A549 treated with RU486 at 1 μM for 4 hours (cell line): ENCODE measurements around the gene TNP2. TPM values are rescaled to one million over a fixed set of nuclear protein-coding genes. Genes with fewer than 3 reads are reported as not detected.

Experiments
- total RNA-seq: library from RNA; stranded (reverse); fragments of 200-300 nt; extraction: Qiagen RNA extraction; gene quantifications from 5 replicates; pipeline ENCODE4 v1.2.3, GENCODE V29; 2022; ENCODE audit warnings: low read depth

TNP2 gene
- total RNA-seq: not detected in 5 replicates

DNA sequence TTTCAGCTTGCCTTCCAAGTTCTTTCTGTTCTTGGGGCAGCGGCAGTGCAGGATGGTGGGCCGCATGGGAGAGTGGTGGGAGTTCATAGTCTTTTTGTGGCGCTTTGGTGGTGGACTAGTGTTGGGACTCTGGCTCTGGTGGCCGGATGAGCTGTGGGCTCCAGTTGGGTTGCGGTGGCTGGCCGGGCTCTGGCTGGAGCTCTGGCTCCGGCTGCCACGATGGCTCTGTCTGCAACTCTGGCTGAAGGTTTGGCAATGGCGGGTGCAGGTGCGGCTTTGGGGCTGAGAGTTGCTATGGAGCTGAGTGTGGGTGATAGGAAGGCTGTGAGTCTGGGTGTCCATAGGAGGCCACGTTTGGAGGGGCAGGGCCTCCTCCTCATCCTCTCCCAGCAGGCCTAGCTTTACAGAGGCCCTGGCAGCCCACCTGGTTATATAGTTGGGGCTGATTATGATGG lies at the start of gene TNP2:
Gene TNP2 (minus strand): TSS at position 405 of the 455 bp plus-strand sequence. CDS start 63 bp downstream, at position 342.

GRCh38 chr16:11280616-11281522 lies 11.7 kb upstream of the TNP2 start, which contains the start of gene PRM1:
Gene PRM1, minus strand, starts transcription at chr16:11281330. Its CDS starts 92 bp downstream, at chr16:11281238.

GRCh38 chr16:11276143-11276895 lies 7.2 kb upstream of the TNP2 start, which contains the start of gene PRM2:
Gene PRM2, minus strand, starts transcription at chr16:11276480. Its CDS starts 110 bp downstream, at chr16:11276370.

GRCh38 chr16:11272921-11273720 lies 4.0 kb upstream of the TNP2 start, which contains the start of gene PRM3:
Gene PRM3, minus strand, starts transcription at chr16:11273629. Its CDS starts 34 bp downstream, at chr16:11273595.

GRCh38 chr16:11255737-11256660 lies 13.1 kb downstream of the TNP2 start, which contains the start of gene SOCS1:
Gene SOCS1, minus strand, starts transcription at chr16:11256204. Its CDS starts 726 bp downstream, at chr16:11255478.

Other genes starting within 250 kb of the TNP2 start
- gene SOCS1, start 13.1 kb downstream of the TNP2 start, total RNA-seq: 0.70 to 2.3 TPM (median 1.7 TPM) in 5 replicates
- not detected in 5 replicates for gene PRM3, start 4.3 kb upstream of the TNP2 start, total RNA-seq
- gene PRM2, start 7.2 kb upstream of the TNP2 start, total RNA-seq: not detected in 5 replicates
- gene PRM1, start 12.0 kb upstream of the TNP2 start, total RNA-seq: not detected in 5 replicates
- gene RMI2, start 76.1 kb upstream of the TNP2 start, total RNA-seq: 17.3 to 36.5 TPM (median 34.7 TPM) in 5 replicates